WTC11 (cell line): Measurements from ENCODE around the gene PARK7.

Experiments
- ATF1 ChIP-seq: sonication (generic); formaldehyde crosslinking; IDR thresholded peaks from 2 replicates; pipeline ENCODE4 v1.8.1; 2023; ENCODE audit warnings: mild to moderate bottlenecking, moderate library complexity, missing genetic modification reagents
- FOXK1 ChIP-seq: sonication (generic); formaldehyde crosslinking; IDR thresholded peaks from 2 replicates; pipeline ENCODE4 v1.8.0; 2022; ENCODE audit warnings: mild to moderate bottlenecking, moderate library complexity, missing genetic modification reagents
- TEAD1 ChIP-seq: sonication (generic); formaldehyde crosslinking; IDR thresholded peaks from 2 replicates; pipeline ENCODE4 v1.8.0; 2022; ENCODE audit warnings: mild to moderate bottlenecking, missing genetic modification reagents
- ZNF121 ChIP-seq: sonication (generic); formaldehyde crosslinking; IDR thresholded peaks from 2 replicates; pipeline ENCODE4 v1.8.0; 2023; ENCODE audit warnings: missing genetic modification reagents
- ZNF396 ChIP-seq: fragments of 250-450 bp; sonication (Bioruptor Pico); IDR thresholded peaks from 2 replicates; pipeline ENCODE4 v1.8.0; 2021; ENCODE audit warnings: mild to moderate bottlenecking, moderate library complexity, borderline replicate concordance
- TF ChIP-seq, protein P1 (sequence below): fragments of 200-600 bp; IDR thresholded peaks from 2 replicates; pipeline ENCODE4 v1.8.0; 2022; ENCODE audit warnings: antibody characterized with exemption
- TF ChIP-seq, protein P2 (sequence below): sonication (generic); formaldehyde crosslinking; IDR thresholded peaks from 2 replicates; pipeline ENCODE4 v1.8.0; 2022; ENCODE audit warnings: mild to moderate bottlenecking, missing genetic modification reagents
- TF ChIP-seq, protein P3 (sequence below): sonication (generic); formaldehyde crosslinking; IDR thresholded peaks from 2 replicates; pipeline ENCODE4 v1.8.1; 2023; ENCODE audit warnings: mild to moderate bottlenecking, missing genetic modification reagents, moderate library complexity
- TF ChIP-seq, protein P4 (sequence below): sonication (generic); formaldehyde crosslinking; IDR thresholded peaks from 2 replicates; pipeline ENCODE4 v1.8.1; 2022; ENCODE audit warnings: low read depth, mild to moderate bottlenecking, moderate library complexity, missing genetic modification reagents, borderline replicate concordance

DNA sequence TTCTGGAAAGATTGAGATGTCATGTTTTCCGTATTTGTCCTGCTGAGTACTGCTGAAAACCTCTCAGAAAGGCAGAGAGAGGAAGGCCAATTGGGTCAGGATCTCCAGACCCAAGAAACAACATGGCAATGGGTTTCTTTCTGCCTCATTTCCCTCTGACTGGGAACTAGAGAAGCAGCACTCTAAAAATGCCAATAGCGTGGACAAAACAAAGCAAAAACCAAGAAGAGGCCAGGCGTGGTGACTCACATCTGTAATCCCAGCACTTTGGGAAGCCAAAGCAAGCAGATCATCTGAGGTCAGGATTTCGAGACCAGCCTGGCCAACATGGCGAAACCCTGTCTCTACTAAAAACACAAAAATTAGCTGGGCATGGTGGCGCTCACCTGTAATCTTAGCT is 39.2 kb upstream of the PARK7 start:
- TF ChIP-seq, protein P1, sequence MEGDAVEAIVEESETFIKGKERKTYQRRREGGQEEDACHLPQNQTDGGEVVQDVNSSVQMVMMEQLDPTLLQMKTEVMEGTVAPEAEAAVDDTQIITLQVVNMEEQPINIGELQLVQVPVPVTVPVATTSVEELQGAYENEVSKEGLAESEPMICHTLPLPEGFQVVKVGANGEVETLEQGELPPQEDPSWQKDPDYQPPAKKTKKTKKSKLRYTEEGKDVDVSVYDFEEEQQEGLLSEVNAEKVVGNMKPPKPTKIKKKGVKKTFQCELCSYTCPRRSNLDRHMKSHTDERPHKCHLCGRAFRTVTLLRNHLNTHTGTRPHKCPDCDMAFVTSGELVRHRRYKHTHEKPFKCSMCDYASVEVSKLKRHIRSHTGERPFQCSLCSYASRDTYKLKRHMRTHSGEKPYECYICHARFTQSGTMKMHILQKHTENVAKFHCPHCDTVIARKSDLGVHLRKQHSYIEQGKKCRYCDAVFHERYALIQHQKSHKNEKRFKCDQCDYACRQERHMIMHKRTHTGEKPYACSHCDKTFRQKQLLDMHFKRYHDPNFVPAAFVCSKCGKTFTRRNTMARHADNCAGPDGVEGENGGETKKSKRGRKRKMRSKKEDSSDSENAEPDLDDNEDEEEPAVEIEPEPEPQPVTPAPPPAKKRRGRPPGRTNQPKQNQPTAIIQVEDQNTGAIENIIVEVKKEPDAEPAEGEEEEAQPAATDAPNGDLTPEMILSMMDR, result no peak
- TF ChIP-seq FOXK1 (CRISPR knock-in tag) (no peak), TEAD1 (CRISPR knock-in tag) (no peak), ZNF121 (CRISPR knock-in tag) (no peak), ATF1 (CRISPR knock-in tag) (no peak), ZNF396 (CRISPR knock-in tag) (no peak)
- TF ChIP-seq, protein P2, sequence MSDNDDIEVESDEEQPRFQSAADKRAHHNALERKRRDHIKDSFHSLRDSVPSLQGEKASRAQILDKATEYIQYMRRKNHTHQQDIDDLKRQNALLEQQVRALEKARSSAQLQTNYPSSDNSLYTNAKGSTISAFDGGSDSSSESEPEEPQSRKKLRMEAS, result no peak
- TF ChIP-seq, protein P3, sequence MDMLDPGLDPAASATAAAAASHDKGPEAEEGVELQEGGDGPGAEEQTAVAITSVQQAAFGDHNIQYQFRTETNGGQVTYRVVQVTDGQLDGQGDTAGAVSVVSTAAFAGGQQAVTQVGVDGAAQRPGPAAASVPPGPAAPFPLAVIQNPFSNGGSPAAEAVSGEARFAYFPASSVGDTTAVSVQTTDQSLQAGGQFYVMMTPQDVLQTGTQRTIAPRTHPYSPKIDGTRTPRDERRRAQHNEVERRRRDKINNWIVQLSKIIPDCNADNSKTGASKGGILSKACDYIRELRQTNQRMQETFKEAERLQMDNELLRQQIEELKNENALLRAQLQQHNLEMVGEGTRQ (CRISPR knock-in tag), result no peak
- TF ChIP-seq, protein P4, sequence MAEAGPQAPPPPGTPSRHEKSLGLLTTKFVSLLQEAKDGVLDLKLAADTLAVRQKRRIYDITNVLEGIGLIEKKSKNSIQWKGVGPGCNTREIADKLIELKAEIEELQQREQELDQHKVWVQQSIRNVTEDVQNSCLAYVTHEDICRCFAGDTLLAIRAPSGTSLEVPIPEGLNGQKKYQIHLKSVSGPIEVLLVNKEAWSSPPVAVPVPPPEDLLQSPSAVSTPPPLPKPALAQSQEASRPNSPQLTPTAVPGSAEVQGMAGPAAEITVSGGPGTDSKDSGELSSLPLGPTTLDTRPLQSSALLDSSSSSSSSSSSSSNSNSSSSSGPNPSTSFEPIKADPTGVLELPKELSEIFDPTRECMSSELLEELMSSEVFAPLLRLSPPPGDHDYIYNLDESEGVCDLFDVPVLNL (CRISPR knock-in tag), result no peak
